Brain pericyte (primary cell): Measurements from ENCODE around the gene MAPK1.
"Not testable (repeated sequence)": the region's sequence is repeated elsewhere in the genome, so short reads cannot be mapped to it uniquely, and the experiment has no call there.

Source experiments
- DNase-seq: peaks from one replicate; pipeline ENCODE4 v3.0.0-alpha.2; 2012; ENCODE audit warnings: low read depth, low spot score

MAPK1 gene

GRCh38 chr22:21881841-21882753 is 14.7 kb upstream of the MAPK1 start:
- no peak for DNase-seq

GRCh38 chr22:21876486-21877176 is 9.2 kb upstream of the MAPK1 start:
- DNase-seq, result no peak

GRCh38 chr22:21874953-21875352 is 7.5 kb upstream of the MAPK1 start:
- DNase-seq, result not testable (repeated sequence)

GRCh38 chr22:21873619-21874018 is 6.2 kb upstream of the MAPK1 start:
- no peak for DNase-seq

- not testable (repeated sequence) for DNase-seq
These were observed 5.3 kb upstream of the MAPK1 start for GRCh38 chr22:21872741-21873140.

- no peak for DNase-seq
These were observed 1.2 kb upstream of the MAPK1 start for GRCh38 chr22:21868651-21869050.

GRCh38 chr22:21866833-21867527 is 465 bp downstream of the MAPK1 start:
- DNase-seq, result no peak

- DNase-seq, result no peak
These were observed 2.4 kb downstream of the MAPK1 start for GRCh38 chr22:21865041-21865440.

- DNase-seq, result no peak
These were observed 4.8 kb downstream of the MAPK1 start for GRCh38 chr22:21862386-21863245.

- no peak for DNase-seq
These were observed 5.6 kb downstream of the MAPK1 start for GRCh38 chr22:21861851-21862250.

GRCh38 chr22:21861264-21861848 is 6.1 kb downstream of the MAPK1 start:
- DNase-seq, result no peak

GRCh38 chr22:21860491-21861039 is 6.9 kb downstream of the MAPK1 start:
- DNase-seq, result no peak

- no peak for DNase-seq
These were observed 9.2 kb downstream of the MAPK1 start for GRCh38 chr22:21858025-21858764.

- no peak for DNase-seq
These were observed 9.9 kb downstream of the MAPK1 start for GRCh38 chr22:21857481-21857914.

GRCh38 chr22:21856868-21857267 is 10.6 kb downstream of the MAPK1 start:
- no peak for DNase-seq

- no peak for DNase-seq
These were observed 11.2 kb downstream of the MAPK1 start for GRCh38 chr22:21856197-21856596.

GRCh38 chr22:21855676-21856075 is 11.8 kb downstream of the MAPK1 start:
- no peak for DNase-seq

- no peak for DNase-seq
These were observed 16.8 kb downstream of the MAPK1 start for GRCh38 chr22:21850660-21851059.

GRCh38 chr22:21849489-21849888 is 18.0 kb downstream of the MAPK1 start:
- no peak for DNase-seq

GRCh38 chr22:21848057-21848456 is 19.4 kb downstream of the MAPK1 start:
- DNase-seq, result not testable (repeated sequence)
